ENCODE data around the gene RAD9B. TPM values are rescaled to one million over a fixed set of nuclear protein-coding genes. Genes with fewer than 3 reads are reported as not detected.

RAD9B gene
- total and polyA plus RNA-seq, 2 of the 13 experiments (the other 11 are each of a cell fraction or from before 2014, with no cell fraction given) = 0.05 to 0.38 TPM

GRCh38 chr12:110468214-110469048 is 33.7 kb upstream of the RAD9B start, which contains the start of the genes FAM216A and GPN3 (continued):
- TF ChIP-seq PRDM4 (CRISPR knock-in tag; IDR thresholded peaks at IDR 0.05; ENCODE audit: borderline replicate concordance) (no peak), PITX1 (CRISPR knock-in tag; IDR thresholded peaks at IDR 0.05) (peak; percentile 33; the same call in 1 of the 2 replicates), KLF9 (CRISPR knock-in tag; IDR thresholded peaks at IDR 0.05; ENCODE audit: low read depth) (0 out of 2 replicates have a peak, but pooled peaks have one; percentile 65), SP4 (CRISPR knock-in tag; IDR thresholded peaks at IDR 0.05) (peak; percentile 97), MEIS2 (CRISPR knock-in tag; IDR thresholded peaks at IDR 0.05) (no peak), ZNF280B (CRISPR knock-in tag; IDR thresholded peaks at IDR 0.05; ENCODE audit: borderline replicate concordance) (no peak; the same call in 1 of the 2 replicates), ZNF776 (CRISPR knock-in tag; IDR thresholded peaks at IDR 0.05) (no peak), ZNF792 (CRISPR knock-in tag; IDR thresholded peaks at IDR 0.05) (no peak; the same call in 1 of the 2 replicates), ZNF644 (CRISPR knock-in tag; IDR thresholded peaks at IDR 0.05; ENCODE audit: low read depth) (no peak), ZNF597 (CRISPR knock-in tag; IDR thresholded peaks at IDR 0.05) (no peak), HIVEP1 (CRISPR knock-in tag; IDR thresholded peaks at IDR 0.05) (peak; percentile 27; the same call in 1 of the 2 replicates), TCF12 (IDR thresholded peaks at IDR 0.05) (no peak), TCF12 (CRISPR knock-in tag; IDR thresholded peaks at IDR 0.05) (no peak), MED8 (CRISPR knock-in tag; IDR thresholded peaks at IDR 0.05; ENCODE audit: insufficient replicate concordance) (no peak), ZSCAN5A (CRISPR knock-in tag; IDR thresholded peaks at IDR 0.05; ENCODE audit: borderline replicate concordance) (no peak; the same call in 1 of the 2 replicates), ZNF704 (CRISPR knock-in tag; IDR thresholded peaks at IDR 0.05; ENCODE audit: borderline replicate concordance) (no peak; the same call in 1 of the 2 replicates), MEIS1 (CRISPR knock-in tag; IDR thresholded peaks at IDR 0.05; ENCODE audit: borderline replicate concordance) (peak; percentile 53; the same call in 1 of the 2 replicates), ZMAT5 (CRISPR knock-in tag; IDR thresholded peaks at IDR 0.05; ENCODE audit: borderline replicate concordance, low read depth) (no peak), PAWR (CRISPR knock-in tag; IDR thresholded peaks at IDR 0.05; ENCODE audit: borderline replicate concordance) (no peak), ZNF205 (CRISPR knock-in tag; IDR thresholded peaks at IDR 0.05) (no peak), ZFP36L2 (CRISPR knock-in tag; IDR thresholded peaks at IDR 0.05) (no peak)

All from HepG2 (cell line).